Mesothelial cell of epicardium (in vitro differentiated cells): ENCODE results near the gene SDF2L1. TPM values are rescaled to one million over a fixed set of nuclear protein-coding genes. Genes with fewer than 3 reads are reported as not detected.

Experiments
- DNase-seq, 2 experiments: peaks; one replicate each; pipeline ENCODE4 v3.0.0; 2021; ENCODE audit warnings: low spot score in 2 of 2; ENCODE audit not compliant: unreplicated experiment in 2 of 2
- H3K27ac Mint-ChIP-seq: 2 replicates; pipeline ENCODE4 v1.8.0; 2021; ENCODE audit warnings: mixed read lengths
- H3K27me3 Mint-ChIP-seq: 2 replicates; pipeline ENCODE4 v1.8.0; 2021; ENCODE audit warnings: low read depth, mixed read lengths
- H3K36me3 Mint-ChIP-seq: 2 replicates; pipeline ENCODE4 v1.8.0; 2021; ENCODE audit warnings: mixed read lengths
- H3K4me1 Mint-ChIP-seq: 2 replicates; pipeline ENCODE4 v1.8.0; 2021; ENCODE audit warnings: mixed read lengths
- H3K4me3 Mint-ChIP-seq: 2 replicates; pipeline ENCODE4 v1.8.0; 2021; ENCODE audit warnings: mild to moderate bottlenecking, moderate library complexity, mixed read lengths
- H3K9me3 Mint-ChIP-seq: 2 replicates; pipeline ENCODE4 v1.8.0; 2021; ENCODE audit warnings: mixed read lengths
- CTCF ChIP-seq: fragments of 200-600 bp; sonication (generic); IDR thresholded peaks from one replicate; pipeline ENCODE4 v1.5.0; 2021; ENCODE audit warnings: antibody characterized with exemption; ENCODE audit not compliant: unreplicated experiment
- total RNA-seq: library from RNA; stranded (reverse); gene quantifications from 3 replicates; pipeline ENCODE4 v1.2.1, GENCODE V29; 2021

Gene SDF2L1
- total RNA-seq, 1 donor from 2014 or later, result 22.1 TPM

DNA sequence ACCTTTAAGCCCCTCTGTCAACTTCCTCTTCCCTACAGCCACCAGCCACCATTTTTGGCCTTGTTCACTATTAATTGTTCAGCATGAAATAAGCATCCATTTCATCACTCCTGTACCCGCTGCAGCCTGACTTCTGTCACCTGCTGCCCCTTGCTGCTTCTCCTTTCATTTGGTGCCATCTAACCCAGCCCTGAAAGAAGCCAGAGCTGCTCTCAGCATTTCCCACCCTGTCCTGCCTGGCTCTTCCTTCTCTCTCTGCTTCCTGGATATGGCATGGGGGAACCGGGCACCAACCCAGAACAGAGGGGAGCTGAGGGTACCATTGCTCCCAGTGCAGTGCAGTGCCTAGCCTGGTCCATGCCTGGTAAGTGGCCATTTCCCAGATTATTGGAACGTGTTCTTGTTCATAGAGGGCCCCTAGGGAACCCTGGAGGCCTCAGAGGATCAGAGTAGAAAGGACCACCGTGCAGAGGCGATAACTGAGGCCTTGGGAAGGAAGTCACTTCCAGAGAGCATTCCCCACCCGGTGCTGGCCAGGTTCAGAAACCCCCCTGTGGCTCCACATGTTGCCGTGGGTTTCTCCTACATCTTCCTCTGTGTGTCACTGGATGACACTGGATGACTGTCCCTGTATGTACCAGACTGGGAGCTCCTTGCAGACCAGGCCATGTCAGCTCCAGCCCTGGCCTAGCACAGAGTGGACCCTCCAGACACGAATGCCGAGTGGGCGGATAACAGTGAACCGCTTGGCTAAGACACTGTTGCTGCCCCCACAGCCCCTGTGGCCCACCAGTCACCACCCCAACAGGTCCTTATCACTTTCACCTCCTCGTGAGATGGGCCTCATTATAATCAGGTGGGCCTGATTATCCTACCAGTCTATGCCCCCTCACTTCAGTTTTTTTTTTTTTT lies 17.0 kb upstream of the SDF2L1 start:
- H3K4me1 Mint-ChIP-seq, result peaks cover 9% of the 10 kb centered on the region
- no peak for TF ChIP-seq CTCF
- H3K9me3 Mint-ChIP-seq, result no peaks in the 10 kb centered on the region
- DNase-seq, result no peak
- peaks cover 7% of the 10 kb centered on the region for H3K36me3 Mint-ChIP-seq
- peak overlapping the region; percentile 58 for H3K27ac Mint-ChIP-seq
- H3K4me3 Mint-ChIP-seq, result no peak overlapping the region
- no peaks in the 10 kb centered on the region for H3K27me3 Mint-ChIP-seq

DNA sequence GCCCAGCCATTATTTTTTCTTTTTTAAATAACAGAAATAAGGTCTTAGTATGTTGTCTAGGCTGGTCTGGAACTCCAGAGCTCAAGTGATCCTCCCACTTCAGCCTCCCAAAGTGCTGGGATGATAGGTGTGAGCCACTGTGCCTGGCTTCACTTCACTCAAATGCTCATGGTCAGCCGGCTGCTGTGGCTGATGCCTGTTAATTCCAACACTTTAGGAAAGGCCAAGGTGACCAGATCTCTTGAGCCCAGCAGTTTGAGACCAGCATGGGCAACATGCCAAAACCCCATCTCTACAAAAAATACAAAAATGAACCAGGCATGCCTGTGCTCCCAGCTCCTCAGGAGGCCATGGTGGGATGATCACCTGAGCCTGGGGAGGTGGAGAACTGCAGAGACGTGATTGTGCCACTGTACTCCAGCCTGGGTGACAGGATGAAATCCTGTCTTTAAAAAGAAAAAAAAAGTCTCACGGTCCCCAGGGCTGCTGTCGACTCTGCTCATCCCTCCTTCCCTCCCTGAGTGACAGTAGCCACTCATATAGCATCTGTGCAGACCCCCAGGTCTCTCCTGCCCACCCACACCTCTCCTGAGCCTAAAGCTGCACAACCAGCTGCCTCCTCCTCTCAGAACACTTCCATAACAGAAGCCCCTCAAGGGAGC lies 15.9 kb upstream of the SDF2L1 start:
- no peak for DNase-seq
- Mint-ChIP-seq H3K4me1 (peaks cover 9% of the 10 kb centered on the region), H3K4me3 (no peak overlapping the region), H3K36me3 (peaks cover 7% of the 10 kb centered on the region), H3K27ac (peak overlapping the region; percentile 40), H3K27me3 (no peaks in the 10 kb centered on the region), H3K9me3 (no peaks in the 10 kb centered on the region)
- no peak for TF ChIP-seq CTCF

DNA sequence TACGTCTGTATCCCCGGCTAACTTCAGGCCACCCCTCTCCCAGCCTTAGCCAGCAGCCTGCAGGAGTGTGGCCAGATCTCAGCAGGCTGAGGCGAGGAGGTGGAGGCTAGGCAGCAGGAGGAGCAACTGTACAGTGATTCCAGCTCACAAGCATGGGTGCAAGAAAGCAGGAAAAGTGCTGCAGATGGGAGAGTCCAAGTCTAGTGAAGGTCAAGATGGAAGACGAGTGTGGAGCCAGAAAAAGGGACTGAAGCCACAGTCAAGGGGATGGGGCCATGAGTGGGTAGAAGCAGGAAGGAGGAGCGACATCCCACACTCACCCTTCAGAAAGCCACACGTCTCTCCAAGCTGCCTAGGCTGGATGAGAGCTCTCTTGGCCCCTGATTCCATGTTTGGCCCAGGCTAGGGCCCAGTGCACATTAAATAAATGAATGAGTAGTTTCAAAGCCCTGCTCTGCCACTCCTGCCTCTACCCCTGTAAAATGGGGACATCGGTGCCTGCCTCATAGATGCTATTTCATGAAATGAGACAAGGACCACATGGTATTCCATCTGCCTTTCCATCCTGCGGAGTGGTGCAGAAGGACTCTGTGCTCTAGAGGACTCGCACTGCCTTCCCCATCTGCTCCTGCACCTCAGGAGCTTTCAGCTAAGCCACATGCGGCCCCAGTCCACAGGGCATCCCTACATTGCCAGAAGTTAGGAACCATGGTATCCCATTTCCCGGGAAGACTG lies 15.2 kb upstream of the SDF2L1 start:
- Mint-ChIP-seq H3K9me3 (no peaks in the 10 kb centered on the region), H3K27me3 (no peaks in the 10 kb centered on the region), H3K4me3 (peak overlapping the region; percentile 26), H3K36me3 (peaks cover 7% of the 10 kb centered on the region), H3K4me1 (peaks cover 9% of the 10 kb centered on the region), H3K27ac (peak overlapping the region; percentile 40)
- no peak for DNase-seq
- no peak for TF ChIP-seq CTCF

DNA sequence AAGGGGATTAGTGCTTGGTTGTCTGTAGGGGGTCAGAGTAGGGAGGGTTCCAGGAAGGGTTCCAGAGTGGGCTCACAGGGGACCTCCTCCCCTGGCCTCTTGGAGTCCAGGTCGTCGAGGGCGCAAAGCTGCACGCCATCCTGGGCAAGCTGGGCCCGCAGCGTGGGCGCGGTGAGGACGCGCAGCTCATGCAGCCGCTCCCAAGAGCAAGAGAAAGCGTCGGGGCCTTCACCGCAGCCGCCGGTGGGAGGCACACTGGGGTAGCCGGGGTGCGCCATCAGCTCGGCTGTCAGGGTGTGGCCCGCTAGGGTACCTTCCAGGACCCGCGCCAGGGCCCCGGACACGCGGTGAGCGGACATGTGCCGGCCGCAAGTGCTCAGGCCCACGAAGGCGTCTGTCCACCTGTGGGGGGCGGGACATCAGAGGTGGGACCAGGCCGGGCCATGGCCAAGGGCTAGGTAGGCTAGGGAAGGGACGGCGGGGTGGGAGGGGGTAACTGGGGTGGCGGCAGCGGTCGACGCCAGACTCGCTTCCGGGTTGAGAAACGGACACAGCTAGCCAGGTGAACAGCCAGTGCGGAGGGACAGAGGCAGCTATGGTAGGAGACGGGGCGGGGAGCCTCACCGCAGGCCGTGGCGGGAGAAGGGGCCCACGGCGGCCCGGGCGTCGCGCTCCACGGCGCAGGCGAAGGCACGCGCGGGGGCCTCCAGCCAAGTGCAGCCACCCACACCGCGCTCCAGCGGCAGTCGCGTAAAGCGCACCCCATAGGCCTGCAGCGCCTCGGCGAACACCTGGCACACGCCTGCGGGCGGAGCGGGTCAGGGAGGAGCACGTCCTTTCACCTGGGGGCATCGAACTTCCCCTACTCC lies 13.5 kb upstream of the SDF2L1 start:
- TF ChIP-seq CTCF, result no peak
- no peaks in the 10 kb centered on the region for H3K27me3 Mint-ChIP-seq
- peak overlapping the region; percentile 84 for H3K27ac Mint-ChIP-seq
- H3K4me3 Mint-ChIP-seq, result peak overlapping the region; percentile 85
- peak in 1 of 2 experiments; percentile 47 for DNase-seq
- H3K9me3 Mint-ChIP-seq, result no peaks in the 10 kb centered on the region
- peaks cover 9% of the 10 kb centered on the region for H3K4me1 Mint-ChIP-seq
- H3K36me3 Mint-ChIP-seq, result peaks cover 7% of the 10 kb centered on the region
